H1 (cell line): ENCODE data around the gene FARS2.

Source experiments
- CTCF ChIP-seq, 3 experiments: IDR thresholded peaks; 1 replicate in 2 of 3; 2 replicates in 1 of 3; pipeline versions ENCODE4 v1.5.1 to v1.6.1; 2011; ENCODE audit warnings: low read length in 3 of 3, mild to moderate bottlenecking in 3 of 3, inconsistent platforms in 2 of 3, low read depth in 1 of 3, moderate library complexity in 1 of 3; ENCODE audit not compliant: insufficient read depth in 1 of 3; ENCODE audit errors: control extremely low read depth in 1 of 3
- POLR2A ChIP-seq, 2 experiments: IDR thresholded peaks; 1 replicate in 1 of 2; 2 replicates in 1 of 2; pipeline ENCODE4 v1.6.1; 2011; ENCODE audit warnings: low read depth in 2 of 2, low read length in 2 of 2, mild to moderate bottlenecking in 2 of 2; ENCODE audit errors: control extremely low read depth in 1 of 2
- SAP30 ChIP-seq: fragments of 300-600 bp; sonication (generic); IDR thresholded peaks from 2 replicates; pipeline ENCODE4 v1.7.1; 2012; ENCODE audit warnings: low read length, moderate library complexity, mild to moderate bottlenecking, inconsistent platforms; ENCODE audit not compliant: insufficient read depth, insufficient replicate concordance

GRCh38 chr6:5554226-5554625 lies 292.9 kb downstream of the FARS2 start:
- TF ChIP-seq SAP30 (no peak), CTCF (IDR thresholded peaks at IDR 0.05; ENCODE audit: control extremely low read depth in 1 of 3, insufficient read depth in 1 of 3, low read depth in 1 of 3, low read length in 3 of 3) (no peak), POLR2A (IDR thresholded peaks at IDR 0.05; ENCODE audit: control extremely low read depth in 1 of 2, low read depth in 2 of 2, low read length in 2 of 2) (no peak)
